ENCODE data around the gene FANCI.

The FANCI gene

GRCh38 chr15:89320200-89320599 is 76.4 kb downstream of the FANCI start:
- no peak for DNase-seq (ENCODE audit: low read depth)
- no peak overlapping the region for H3K4me3 ChIP-seq (ENCODE audit: low read depth, low read length)
- TF ChIP-seq CTCF (IDR thresholded peaks at IDR 0.05; ENCODE audit: low read depth, low read length, missing control alignments), result no peak
- in situ Hi-C loops (cut with HindIII; ENCODE audit: low sequenced_read_pairs), result no loop called here

- no peak overlapping the region for H3K4me3 ChIP-seq (ENCODE audit: low read depth, low read length)
- no peak for TF ChIP-seq CTCF (IDR thresholded peaks at IDR 0.05; ENCODE audit: low read depth, low read length, missing control alignments)
- in situ Hi-C loops (cut with HindIII; ENCODE audit: low sequenced_read_pairs), result no loop called here
- DNase-seq (ENCODE audit: low read depth), result no peak
Measured at GRCh38 chr15:89321521-89322410, 78.0 kb downstream of the FANCI start.

- TF ChIP-seq CTCF (IDR thresholded peaks at IDR 0.05; ENCODE audit: low read depth, low read length, missing control alignments), result no peak
- in situ Hi-C loops (cut with HindIII; ENCODE audit: low sequenced_read_pairs), result no loop called here
- H3K4me3 ChIP-seq (ENCODE audit: low read depth, low read length), result no peak overlapping the region
Measured at GRCh38 chr15:89322822-89323221, 79.0 kb downstream of the FANCI start.

GRCh38 chr15:89323825-89324224 is 80.0 kb downstream of the FANCI start:
- no peak for DNase-seq (ENCODE audit: low read depth)
- TF ChIP-seq CTCF (IDR thresholded peaks at IDR 0.05; ENCODE audit: low read depth, low read length, missing control alignments), result no peak
- H3K4me3 ChIP-seq (ENCODE audit: low read depth, low read length), result no peak overlapping the region
- in situ Hi-C loops (cut with HindIII; ENCODE audit: low sequenced_read_pairs), result no loop called here

More at GRCh38 chr15:89322822-89323221, 79.0 kb downstream of the FANCI start:
- DNase-seq (ENCODE audit: low read depth), result no peak

GRCh38 chr15:89325039-89325803 is 81.4 kb downstream of the FANCI start:
- in situ Hi-C loops (cut with HindIII; ENCODE audit: low sequenced_read_pairs), result no loop called here
- no peak overlapping the region for H3K4me3 ChIP-seq (ENCODE audit: low read depth, low read length)
- no peak for TF ChIP-seq CTCF (IDR thresholded peaks at IDR 0.05; ENCODE audit: low read depth, low read length, missing control alignments)
- no peak for DNase-seq (ENCODE audit: low read depth)

- no peak for TF ChIP-seq CTCF (IDR thresholded peaks at IDR 0.05; ENCODE audit: low read depth, low read length, missing control alignments)
- DNase-seq (ENCODE audit: low read depth), result no peak
- no peak overlapping the region for H3K4me3 ChIP-seq (ENCODE audit: low read depth, low read length)
- in situ Hi-C loops (cut with HindIII; ENCODE audit: low sequenced_read_pairs), result no loop called here
Measured at GRCh38 chr15:89326316-89326715, 82.5 kb downstream of the FANCI start.
